Islet precursor cell (in vitro differentiated cells): ENCODE data around the gene MCM7.

ENCODE experiments used
- DNase-seq: peaks from one replicate; pipeline ENCODE4 v3.0.0-alpha.2; 2018

MCM7 gene

DNA sequence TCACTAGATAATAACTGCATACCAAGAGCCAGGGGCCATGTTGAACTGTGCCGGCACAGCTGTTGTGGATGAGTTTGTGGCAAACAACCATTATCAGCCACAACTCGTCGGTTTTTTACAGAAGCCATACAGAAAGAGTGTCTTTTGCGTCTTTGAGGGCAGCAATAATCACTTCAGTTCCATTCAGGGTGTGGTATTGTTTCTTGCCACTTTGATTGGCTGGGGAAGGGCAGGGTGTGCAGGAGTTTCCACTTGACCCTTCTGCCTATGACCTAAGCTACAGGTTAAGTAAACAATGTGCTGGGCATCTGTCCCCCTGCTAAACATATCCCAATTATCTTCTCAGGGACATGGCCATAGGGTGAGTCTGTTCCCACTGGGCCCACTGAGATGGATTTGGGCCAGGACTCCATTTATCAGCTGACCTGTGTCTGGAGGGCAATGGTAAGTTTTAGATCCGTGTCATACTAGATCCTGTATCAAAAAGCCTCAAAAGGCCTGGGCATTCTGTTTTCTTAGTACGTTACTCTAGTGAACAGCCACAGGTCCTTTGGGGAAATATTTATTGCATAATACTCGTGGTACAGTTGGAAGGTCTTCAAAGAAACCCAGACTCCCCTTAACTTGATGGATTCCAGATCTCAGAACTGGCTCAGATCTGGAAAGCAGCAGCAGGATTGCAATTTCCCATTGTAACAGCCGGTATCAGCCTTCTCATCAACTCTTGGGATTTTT lies 35.6 kb downstream of the MCM7 start:
- no peak for DNase-seq

DNA sequence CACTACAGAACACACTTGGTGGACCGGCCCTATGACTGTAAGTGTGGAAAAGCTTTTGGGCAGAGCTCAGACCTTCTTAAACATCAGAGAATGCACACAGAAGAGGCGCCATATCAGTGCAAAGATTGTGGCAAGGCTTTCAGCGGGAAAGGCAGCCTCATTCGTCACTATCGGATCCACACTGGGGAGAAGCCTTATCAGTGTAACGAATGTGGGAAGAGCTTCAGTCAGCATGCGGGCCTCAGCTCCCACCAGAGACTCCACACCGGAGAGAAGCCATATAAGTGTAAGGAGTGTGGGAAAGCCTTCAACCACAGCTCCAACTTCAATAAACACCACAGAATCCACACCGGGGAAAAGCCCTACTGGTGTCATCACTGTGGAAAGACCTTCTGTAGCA lies 37.0 kb downstream of the MCM7 start:
- no peak for DNase-seq

GRCh38 chr7:100063376-100063775 lies 37.8 kb downstream of the MCM7 start:
- no peak for DNase-seq

- no peak for DNase-seq
These were observed 39.5 kb downstream of the MCM7 start for GRCh38 chr7:100061518-100062193.

- no peak for DNase-seq
These were observed 41.9 kb downstream of the MCM7 start for GRCh38 chr7:100059251-100059739.

DNA sequence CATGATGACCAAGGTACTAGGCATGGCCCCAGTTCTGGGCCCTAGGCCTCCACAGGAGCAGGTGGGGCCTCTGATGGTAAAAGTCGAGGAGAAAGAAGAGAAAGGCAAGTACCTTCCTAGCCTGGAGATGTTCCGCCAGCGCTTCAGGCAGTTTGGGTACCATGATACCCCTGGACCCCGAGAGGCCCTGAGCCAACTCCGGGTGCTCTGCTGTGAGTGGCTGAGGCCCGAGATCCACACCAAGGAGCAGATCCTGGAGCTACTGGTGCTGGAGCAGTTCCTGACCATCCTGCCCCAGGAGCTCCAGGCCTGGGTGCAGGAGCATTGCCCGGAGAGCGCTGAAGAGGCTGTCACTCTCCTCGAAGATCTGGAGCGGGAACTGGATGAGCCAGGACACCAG lies 44.2 kb downstream of the MCM7 start:
- DNase-seq, result no peak

DNA sequence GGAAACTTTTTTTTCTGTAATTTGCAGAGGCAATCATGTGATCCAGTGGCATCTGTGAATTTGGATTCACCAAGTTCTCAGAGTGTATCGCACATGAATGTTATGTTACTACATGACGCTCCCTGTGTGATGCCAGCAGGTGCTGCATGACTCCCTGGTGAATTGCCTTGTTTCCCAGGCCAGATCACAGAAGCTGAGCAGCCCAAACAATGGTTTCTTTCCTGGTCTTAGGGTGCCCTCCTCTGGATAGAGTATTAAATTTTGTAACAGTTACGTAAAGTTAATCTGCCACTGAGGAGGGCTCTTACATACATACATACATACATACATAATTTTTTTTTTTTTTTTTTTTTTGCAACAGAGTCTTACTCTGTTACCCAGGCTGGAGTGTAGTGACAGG lies 48.0 kb downstream of the MCM7 start:
- peak; percentile 58 for DNase-seq

DNA sequence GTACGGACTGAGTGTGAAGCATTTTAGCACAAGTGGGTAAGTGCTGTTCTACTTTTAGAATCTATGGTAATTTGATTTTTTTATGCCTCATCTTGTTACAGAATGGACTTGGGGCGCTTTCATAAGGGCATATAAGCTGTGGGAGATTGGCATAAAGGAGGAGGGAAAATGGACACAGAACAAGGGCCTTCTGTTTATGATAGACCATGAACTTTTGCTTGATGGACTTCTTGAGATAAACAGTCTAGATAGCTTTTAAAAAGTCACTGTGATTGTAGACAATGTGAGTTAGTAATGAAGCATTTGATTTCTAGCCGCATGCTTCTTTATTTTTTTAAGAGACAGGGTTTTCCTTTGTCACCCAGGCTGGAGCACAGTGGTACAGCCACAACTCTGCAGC lies 49.6 kb downstream of the MCM7 start:
- DNase-seq, result no peak

DNA sequence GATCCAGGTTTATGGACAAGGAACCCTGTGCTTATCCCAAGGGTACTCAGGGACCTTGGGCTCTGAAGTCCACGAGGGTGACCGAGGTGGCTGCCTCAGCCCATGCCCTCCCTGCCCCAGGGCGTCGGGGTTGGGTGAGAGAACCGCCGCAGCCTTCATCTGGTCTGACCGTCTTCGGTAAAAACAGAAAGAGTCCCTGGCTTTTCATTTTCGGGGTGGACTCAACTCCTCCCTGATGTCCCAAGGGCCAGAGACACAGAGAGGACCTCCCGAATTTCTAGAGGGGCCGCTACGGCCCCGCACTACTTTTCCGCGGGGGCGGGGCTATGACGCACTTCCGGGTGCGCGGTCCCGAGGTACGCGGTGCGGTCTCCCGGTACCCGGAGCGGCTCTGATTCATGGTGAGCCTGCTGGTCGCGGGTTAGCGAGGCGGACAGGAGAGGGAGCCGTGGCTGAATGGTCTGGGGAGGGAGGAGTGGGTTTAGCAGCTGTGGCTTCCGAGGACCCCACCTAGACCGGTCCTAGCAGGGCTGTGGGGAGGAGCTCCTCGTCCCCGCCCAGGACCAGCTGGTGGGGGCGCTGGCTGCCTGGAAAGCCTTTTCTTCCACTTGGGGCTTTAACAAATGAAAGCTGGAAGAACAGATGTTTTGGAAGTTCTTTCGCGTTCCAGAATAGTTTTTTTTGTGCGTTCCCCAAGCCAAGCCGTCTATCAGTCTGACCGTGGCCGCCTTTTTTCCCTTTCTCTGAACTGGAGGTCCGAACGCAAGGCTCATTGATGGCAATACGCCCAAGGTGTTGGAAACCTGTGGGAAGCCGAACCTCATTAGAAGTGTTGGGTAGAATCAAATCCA lies 51.5 kb downstream of the MCM7 start, which contains the start of gene ZSCAN21:
Gene ZSCAN21, plus strand, starts transcription at position 334 of the 851 bp plus-strand sequence. CDS start 7,233 bp downstream, outside the sequence.
- peak; percentile 94 for DNase-seq

GRCh38 chr7:100048680-100049079 lies 52.5 kb downstream of the MCM7 start:
- no peak for DNase-seq

- no peak for DNase-seq
These were observed 56.5 kb downstream of the MCM7 start for GRCh38 chr7:100044718-100045117.
